Stimulated activated CD8-positive, alpha-beta memory T cell treated with anti-CD3 and anti-CD28 coated beads, Interleukin-12 subunit alpha, Interleukin-12 subunit beta, amount 100 ng/mL, for 24 hours (primary cell): ENCODE results near the gene CAMK1D.

Experiments used
- DNase-seq: peaks from one replicate; pipeline ENCODE4 v3.0.0-alpha.2; 2020; ENCODE audit errors: extremely low read depth

Gene CAMK1D

GRCh38 chr10:12625393-12626023, 276.2 kb downstream of the CAMK1D start:
- no peak for DNase-seq

- no peak for DNase-seq
Observed at GRCh38 chr10:12628153-12628552, 278.8 kb downstream of the CAMK1D start.

GRCh38 chr10:12628964-12629766, 279.8 kb downstream of the CAMK1D start:
- DNase-seq, result no peak

- no peak for DNase-seq
Observed at GRCh38 chr10:12629767-12630165, 280.4 kb downstream of the CAMK1D start.

- DNase-seq, result no peak
Observed at GRCh38 chr10:12631216-12631615, 281.9 kb downstream of the CAMK1D start.

GRCh38 chr10:12631787-12632562, 282.6 kb downstream of the CAMK1D start:
- no peak for DNase-seq

GRCh38 chr10:12633776-12634620, 284.7 kb downstream of the CAMK1D start:
- no peak for DNase-seq

GRCh38 chr10:12634621-12634931, 285.2 kb downstream of the CAMK1D start:
- no peak for DNase-seq

GRCh38 chr10:12635127-12635541, 285.8 kb downstream of the CAMK1D start:
- no peak for DNase-seq

- no peak for DNase-seq
Observed at GRCh38 chr10:12636571-12636970, 287.2 kb downstream of the CAMK1D start.

- DNase-seq, result no peak
Observed at GRCh38 chr10:12637649-12638048, 288.3 kb downstream of the CAMK1D start.

- no peak for DNase-seq
Observed at GRCh38 chr10:12638103-12638502, 288.8 kb downstream of the CAMK1D start.

GRCh38 chr10:12638781-12639180, 289.4 kb downstream of the CAMK1D start:
- DNase-seq, result no peak

- no peak for DNase-seq
Observed at GRCh38 chr10:12639996-12640944, 290.9 kb downstream of the CAMK1D start.

GRCh38 chr10:12642036-12642435, 292.7 kb downstream of the CAMK1D start:
- DNase-seq, result no peak

- DNase-seq, result no peak
Observed at GRCh38 chr10:12643279-12643678, 293.9 kb downstream of the CAMK1D start.

- DNase-seq, result no peak
Observed at GRCh38 chr10:12644380-12645144, 295.2 kb downstream of the CAMK1D start.

GRCh38 chr10:12645449-12645848, 296.1 kb downstream of the CAMK1D start:
- no peak for DNase-seq

GRCh38 chr10:12649012-12649584, 299.8 kb downstream of the CAMK1D start:
- DNase-seq, result no peak

GRCh38 chr10:12650122-12650521, 300.8 kb downstream of the CAMK1D start:
- no peak for DNase-seq
